HG03354 (cell line): ENCODE results near the gene SLC2A2.

Source experiments
- ATAC-seq: cut with Tn5 transposase; IDR thresholded peaks from one replicate; pipeline ENCODE4 v1.9.1; 2021; ENCODE audit warnings: mild to moderate bottlenecking; ENCODE audit not compliant: unreplicated experiment, poor library complexity, severe bottlenecking

Gene SLC2A2

DNA sequence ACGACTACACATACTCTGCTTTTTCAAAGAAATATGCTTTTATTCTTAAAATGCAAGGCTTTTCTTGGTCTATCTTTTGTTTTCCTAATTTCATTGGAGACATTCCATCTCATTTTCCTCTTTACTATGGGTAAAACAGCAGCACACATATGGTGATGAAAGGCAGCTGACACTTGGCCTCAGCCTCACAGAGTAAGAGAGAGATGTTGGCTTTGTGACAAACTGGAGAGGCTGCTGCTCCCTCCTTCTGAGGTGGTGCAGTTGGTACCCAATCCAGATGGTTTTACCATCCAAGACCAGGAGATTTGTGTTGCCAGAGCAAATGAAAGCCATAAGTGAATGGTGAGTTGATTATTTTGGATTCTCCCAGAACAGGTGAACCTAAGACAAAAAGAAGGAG, 13.2 kb upstream of the SLC2A2 start:
- ATAC-seq, result no peak

DNA sequence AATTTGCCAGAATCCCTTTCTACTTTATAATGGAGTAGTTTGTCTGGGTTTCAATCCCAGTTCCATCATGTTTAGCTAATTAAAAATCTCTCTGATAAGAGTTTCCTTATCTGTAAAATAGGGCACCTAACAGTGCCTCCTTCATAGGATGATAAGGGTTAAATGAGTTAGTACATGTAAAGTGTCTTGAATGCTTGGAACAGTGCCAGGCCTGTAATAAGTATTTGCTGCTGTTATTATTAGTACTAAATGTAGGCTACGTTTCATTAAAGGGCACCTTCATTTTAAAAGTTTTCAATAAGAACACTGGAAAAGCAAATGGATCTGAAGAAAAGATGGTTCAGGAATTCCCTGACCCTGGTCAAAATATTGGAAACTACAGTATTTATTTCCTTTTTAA, 11.8 kb upstream of the SLC2A2 start:
- ATAC-seq, result no peak

DNA sequence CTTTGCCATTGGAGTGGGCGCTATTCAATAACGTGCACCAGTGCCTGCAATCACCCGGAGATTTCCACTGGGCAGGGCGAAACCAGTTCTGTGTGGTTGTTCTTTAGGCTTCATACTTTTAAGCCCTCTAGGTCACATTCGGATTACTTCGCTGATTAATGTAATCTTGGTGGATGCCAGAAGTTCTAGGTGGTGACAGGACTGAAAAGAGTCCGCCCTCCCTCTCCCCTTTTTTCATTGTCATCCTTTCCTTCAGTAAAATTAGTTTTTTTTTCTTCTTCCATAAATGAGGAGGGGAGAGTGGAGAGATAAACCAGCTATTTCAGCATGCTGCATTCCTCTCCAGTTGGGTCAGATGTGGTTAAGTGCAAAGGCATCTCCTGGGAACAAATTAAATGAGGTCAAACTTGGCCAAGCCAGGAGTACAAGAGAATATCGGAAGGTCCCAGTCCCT, 2.3 kb upstream of the SLC2A2 start:
- no peak for ATAC-seq

DNA sequence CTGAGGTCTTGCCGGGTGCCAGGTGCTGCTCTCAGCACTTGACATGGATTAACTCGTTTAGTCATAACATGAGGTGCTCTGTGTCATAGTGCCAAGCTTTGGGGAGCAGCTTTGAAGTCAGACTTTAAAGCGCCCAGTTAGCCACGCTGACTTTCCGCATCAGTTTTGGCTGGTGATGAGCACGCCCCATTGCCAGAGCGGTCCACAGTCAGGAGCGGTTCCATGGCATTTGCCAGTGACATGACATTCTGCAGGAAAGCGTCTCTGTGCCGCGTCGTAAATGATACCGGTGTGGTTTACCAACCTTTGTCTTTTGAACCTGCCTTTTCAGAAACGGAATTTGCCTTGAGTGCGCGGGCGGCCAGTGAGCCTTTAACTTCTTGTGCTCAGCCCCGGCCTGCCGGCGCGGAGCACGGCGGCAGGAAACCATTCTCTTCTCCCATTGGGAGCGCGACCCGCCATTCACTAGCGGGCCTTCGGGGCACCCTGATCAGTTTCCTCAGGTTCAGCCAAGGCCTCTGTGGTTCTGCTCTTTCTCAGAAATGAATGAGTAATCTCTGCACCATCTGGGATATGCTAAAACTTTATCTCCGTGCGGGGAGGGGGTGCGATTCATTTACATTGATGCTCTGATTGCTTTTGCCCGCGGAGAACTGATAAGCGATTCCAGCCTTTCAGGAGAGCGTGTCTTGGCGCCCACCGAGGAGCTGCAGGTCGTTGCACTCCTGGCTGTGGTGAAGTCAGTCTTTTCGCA, 1.7 kb upstream of the SLC2A2 start:
- peak; percentile 85 for ATAC-seq

DNA sequence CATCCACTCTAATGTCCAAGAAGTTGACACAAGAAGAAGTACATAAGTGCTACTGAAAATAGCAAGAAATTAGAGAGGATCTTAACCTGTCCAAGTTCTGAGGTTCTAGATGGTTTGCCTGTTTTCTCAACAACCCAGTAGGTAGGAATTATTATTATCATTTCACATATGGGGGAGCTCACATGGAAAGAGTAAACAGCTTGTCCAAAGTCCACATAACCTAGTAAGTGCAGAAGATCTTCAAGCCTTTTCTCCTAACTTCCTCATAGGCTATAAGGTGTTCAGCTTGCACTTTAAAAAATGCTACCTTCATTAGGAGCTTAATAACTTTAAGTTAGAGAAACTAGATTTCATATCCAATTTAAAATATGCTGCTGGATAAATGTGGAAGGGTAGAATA, 3.0 kb downstream of the SLC2A2 start:
- ATAC-seq, result no peak

DNA sequence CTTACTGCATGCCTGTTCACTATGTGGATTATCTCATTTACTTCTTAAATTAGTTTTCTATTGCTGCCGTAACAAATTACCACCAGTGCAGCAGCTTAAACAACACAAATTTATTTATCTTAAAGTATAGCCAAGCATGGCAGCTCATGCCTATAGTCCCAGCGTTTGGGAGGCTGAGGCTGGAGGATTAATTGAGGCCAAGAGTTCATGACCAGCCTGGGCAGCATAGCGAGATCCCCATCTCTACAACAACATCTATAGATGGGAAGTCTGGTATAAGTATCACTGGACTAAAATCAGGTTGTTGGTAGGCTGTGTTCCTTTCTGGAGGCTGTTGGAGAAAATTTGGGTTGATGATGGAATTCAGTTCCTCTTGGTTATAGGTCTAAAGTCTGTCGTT, 5.1 kb downstream of the SLC2A2 start:
- ATAC-seq, result no peak

DNA sequence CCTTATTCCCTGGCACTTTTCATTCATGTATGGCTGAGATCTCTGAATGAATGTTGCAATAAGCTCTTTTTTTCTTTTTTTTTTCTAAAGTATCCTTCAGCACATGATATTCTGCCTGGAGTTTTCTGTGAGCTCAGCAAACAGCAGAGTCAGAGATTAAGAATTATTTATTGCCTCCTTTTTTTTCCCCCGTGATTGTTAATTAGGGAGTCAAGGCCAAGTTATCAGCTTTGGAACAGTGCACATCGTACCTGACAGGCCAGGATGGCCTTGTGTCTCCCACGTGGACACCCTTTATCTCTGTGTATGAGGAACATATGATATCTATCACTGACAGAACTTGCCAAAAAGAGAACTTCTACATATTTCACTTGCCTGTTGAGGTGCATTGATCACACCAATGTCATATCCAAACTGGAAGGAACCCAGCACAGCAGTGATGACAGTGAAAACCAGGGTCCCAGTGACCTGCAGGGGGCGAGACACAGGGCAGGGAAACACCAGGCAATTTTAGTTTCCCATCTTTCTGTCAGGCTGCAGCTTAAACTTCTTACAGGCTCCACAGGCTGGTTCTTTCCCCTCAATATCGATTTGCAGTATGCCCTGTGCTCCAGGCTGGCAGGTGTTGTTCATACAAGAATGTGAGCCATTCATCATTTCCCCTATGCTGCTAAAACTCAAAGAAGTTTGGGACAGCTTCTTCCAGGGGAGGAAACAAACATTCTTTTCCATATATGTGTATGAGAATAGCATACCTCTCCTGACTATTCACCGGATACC, 8.2 kb downstream of the SLC2A2 start:
- ATAC-seq, result no peak

DNA sequence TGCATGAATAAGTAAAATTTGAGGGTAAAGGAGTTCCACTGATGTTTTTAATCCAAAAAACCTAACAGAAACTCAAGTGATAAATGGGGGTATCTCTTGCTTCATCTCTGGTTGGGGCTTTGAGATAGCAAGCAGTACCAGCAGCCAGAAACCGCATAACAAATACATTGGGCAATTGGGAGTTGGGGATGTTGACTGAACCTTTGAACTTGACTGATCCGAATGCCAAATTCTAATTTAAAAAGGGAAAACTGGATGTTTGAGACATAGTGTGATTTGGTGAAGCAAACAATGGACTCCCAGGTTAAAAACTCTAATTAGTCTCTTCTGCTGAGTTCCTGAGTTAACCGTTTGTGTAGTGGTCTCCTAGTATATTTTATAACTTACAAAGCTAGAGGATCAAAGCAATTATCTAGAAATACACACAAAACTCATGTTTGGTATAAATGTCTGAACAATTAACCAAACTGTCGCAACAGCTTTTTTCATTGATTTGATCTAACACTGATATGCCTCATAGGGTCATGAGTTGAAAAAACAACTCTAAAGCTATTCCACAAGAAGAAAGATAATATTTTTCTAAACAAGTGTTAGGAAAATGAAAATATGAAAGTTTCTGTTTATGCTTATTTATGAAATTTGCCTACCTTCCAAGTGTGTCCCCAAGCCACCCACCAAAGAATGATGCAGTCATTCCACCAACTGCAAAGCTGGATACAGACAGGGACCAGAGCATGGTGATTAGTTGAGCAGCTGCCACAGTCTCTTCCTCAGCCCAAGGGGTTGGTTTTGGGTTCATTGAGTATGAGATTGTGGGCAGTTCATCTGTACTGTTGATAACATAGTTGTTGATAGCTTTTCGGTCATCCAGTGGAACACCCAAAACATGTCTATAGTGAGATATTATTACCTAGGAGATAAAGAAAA, 12.4 kb downstream of the SLC2A2 start:
- ATAC-seq, result no peak

DNA sequence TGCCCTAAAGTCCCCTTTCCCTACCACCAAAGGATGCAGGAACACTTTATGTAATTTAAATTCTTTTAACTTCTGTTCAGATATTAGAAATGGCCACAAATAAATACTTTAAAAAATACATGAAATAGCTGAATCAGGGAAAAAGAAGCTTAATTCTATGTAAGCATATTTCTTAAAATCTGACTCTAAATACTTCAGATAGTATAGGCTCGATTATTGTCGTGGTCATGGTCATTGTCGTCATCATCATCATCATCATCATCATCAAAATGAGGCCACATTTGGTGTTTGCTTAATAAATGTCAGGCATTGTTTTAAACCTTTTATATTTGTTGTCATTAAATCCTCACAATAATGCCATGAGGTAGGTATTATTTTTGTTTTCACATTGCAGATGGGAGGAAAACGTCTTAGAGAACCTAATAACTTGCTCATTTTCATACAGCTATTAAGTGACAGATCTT, 14.6 kb downstream of the SLC2A2 start:
- ATAC-seq, result no peak

DNA sequence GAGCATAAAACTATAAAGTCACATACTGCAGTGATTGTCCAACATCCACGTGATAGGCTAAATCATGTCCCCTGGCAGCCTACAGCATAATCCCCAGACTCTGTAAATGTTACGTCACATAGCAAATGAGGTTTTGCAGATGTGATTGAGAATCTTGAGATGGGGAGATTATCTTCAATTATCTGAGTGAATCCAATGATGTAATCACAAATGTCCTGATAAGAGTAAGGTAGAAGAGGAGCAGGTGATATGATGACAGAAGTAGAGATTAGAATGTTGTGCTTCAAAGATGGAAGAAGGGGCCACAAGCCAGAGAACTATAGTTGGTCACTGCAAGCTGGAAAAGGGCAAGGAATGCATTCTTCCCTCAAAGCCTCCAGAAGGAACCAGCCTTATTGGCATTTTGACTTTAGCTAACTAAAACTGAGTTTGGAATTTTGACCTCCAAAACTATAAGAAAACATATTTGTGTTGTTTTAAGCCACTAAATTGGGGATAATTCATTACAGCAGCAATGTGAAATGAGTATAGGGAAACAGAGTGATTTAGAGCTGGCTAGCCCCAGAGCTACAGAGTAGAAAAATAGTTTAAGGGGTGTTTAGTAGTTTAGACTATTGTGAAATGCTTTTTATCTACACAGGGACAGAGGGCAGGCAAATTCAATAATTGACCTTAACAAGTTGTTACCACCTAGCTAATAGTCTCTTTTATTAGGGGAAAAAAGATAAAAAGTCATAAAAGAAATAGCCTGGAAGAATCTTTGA, 15.2 kb downstream of the SLC2A2 start:
- no peak for ATAC-seq

DNA sequence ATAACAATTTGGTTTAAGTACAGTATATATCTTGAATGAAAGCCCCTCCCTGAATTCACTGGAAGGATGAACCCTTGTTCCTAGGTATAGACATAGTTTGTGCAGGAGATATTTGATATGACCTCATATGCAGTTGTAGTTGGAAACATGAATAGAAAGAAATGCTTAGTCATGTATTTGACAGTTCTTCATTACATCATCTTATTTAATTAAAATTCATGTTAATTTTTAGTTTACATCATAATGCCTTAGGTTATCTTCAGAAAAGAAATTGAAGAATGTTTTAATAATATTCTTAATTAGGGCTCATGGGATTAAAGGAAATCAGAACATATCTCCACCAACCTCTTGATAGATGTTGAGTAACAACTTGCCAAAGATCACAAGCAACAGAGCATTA, 19.2 kb downstream of the SLC2A2 start:
- no peak for ATAC-seq

DNA sequence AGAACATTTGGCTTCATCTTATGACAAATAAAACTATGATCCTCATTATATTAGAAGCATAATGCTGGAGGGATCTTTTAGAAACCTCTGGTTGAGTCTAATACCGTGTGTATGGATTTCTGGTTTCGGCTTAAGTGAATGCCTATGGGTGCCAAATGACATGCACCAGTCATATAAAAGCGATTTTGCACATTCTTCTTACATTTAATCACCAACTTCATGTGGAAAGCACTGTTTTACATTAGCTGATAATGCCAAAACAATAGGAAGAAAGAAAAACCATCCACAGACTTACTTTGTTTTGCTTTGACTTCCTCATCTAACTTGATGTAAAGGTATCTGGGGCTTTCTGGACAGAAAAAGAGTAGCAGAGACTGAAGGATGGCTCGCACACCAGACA, 20.9 kb downstream of the SLC2A2 start:
- no peak for ATAC-seq

DNA sequence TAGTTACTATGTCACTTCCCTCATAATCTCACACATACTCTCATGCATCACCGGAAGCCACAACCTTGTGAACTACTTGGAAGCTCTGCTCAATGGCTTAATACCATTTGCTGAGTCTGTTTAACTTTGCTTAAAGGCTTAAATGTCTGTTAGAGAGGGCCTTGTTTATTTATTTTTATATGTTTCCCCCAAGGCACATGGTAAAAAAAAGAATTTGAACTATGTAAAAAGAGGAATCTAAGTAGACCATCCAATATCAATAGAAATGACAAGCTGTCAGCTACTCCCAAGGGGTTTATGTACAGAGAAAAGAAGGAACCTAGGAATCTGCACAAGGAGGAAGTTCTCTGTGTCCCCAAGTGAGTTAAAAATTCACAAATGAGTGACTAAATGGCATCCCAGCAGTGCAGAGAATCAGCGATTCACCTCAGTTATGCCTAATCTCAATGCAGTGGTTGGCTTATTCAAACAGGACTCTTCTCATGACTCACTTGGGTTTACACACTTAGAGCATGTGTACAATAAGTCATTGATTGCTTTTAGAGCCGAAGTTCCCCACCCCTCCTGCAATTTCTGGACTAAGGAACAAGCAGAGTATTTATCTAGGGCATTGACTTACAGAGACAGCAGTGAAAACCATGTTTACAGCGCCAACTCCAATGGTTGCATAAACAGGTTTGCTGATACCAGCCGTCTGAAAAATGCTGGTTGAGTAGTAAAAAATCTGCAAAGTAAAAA, 24.4 kb downstream of the SLC2A2 start:
- peak; percentile 82 for ATAC-seq

DNA sequence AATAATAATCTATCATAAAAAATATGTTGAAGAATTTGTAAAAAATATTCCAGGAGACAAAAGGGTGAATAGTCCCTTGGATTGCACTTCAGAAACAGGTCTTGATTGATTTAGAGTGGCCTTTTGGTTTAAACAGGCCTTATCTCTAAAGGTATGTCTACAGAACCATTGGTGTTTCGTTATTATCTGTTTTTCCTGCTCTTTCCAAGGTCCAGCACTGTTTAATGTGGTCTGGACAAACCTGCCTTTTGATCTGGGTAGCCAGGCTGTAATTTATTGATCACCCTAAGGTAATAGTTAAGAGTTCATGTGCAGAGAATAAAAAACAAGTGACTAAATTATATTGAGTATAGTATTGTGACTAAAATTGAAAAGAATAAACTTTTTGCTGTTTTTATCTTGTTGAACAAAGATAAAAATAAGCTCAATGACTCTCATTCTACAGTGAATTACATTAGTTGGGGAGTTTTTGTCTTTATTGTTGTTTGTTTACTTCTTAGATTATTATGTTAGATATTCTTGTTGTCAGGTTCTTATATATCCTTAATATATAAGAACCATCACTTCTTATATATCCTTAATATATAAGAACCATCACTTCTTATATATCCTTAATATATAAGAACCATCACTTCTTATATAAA, 25.1 kb downstream of the SLC2A2 start:
- no peak for ATAC-seq

DNA sequence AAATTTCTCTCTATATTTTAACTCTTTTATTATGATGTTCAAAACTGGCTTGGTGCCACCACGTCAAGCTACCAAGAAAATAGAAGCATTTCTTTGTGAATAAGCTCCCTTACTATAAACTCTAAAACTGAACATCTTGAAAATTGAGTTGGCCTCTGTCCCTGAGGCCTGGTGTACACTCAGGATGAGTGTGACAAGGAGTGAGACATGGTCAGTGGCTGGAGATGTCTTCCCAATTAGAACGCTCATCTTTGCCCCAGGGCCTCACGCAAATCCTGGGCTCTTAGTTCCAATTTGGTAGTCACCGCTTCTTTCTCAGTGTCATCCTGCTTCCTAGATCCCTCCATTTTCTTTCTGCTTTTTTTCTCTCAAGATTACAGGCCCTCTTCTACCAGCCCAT, 26.2 kb downstream of the SLC2A2 start:
- ATAC-seq, result no peak

DNA sequence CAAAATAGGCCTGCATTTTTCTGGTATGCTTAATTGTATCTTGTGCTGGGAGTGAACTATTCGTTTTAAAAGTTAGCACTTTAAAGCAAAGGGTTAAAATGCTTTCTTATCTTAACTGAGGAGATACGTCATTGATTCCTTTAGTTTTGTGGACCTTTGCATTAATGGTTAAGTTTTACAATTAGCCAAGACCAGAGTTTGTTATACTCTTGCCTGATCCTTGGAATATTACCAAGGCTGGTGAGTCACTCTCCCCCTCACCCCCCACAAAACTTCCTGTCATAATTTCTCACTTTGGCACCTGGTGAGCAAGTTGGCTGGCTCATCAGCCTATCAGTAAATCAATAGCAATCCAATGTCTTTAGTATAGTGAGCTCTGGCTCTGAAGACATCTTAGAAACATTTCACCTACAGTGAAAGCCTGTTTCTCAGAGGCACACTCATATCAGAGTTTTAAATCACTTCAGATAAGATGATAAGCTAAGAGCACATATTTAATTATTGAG, 26.7 kb downstream of the SLC2A2 start:
- ATAC-seq, result no peak

DNA sequence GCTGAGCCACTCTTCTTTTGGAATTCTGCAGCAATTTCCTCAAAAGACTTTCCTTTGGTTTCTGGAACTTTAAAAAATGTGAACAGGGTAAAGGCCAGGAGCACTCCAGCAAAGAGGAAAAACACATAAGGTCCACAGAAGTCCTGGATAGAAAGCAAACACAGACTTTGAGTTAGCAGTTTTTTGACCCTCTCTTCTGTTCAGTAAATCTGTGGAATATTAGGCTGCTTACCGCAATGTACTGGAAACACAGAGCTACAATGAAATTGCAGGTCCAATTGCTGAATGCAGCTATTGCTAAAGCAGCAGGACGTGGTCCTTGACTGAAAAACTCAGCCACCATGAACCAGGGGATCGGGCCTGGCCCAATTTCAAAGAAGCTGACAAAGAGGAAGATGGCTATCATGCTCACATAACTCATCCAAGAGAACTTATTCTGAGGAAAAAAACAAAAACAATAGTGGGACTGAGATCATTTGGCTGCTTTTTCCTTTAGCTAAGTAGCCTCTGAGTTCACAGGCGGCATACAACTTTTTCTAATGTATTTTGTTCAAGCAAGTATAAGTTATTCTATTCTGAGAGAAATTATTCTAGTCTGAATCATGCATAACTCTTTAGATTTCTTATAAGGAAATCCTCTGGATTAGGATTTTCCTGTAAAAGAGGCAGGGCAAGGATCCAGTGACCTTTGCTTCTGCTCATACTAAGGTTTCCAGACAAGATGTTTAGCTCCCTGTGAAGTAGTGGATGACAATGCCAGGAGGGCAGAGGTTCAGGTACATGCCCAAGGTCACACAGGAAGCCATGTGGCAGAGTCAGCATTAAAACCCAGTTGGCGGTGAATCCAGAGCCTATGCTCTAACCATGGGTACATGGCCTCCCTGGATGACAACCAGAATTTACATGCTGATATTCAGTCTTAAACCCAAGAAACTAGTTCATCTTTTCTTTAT, 28.3 kb downstream of the SLC2A2 start:
- ATAC-seq, result no peak
